Measurements from ENCODE around the gene RREB1.
"Not testable (repeated sequence)": the region's sequence is repeated elsewhere in the genome, so short reads cannot be mapped to it uniquely, and the experiment has no call there.

RREB1 gene

DNA sequence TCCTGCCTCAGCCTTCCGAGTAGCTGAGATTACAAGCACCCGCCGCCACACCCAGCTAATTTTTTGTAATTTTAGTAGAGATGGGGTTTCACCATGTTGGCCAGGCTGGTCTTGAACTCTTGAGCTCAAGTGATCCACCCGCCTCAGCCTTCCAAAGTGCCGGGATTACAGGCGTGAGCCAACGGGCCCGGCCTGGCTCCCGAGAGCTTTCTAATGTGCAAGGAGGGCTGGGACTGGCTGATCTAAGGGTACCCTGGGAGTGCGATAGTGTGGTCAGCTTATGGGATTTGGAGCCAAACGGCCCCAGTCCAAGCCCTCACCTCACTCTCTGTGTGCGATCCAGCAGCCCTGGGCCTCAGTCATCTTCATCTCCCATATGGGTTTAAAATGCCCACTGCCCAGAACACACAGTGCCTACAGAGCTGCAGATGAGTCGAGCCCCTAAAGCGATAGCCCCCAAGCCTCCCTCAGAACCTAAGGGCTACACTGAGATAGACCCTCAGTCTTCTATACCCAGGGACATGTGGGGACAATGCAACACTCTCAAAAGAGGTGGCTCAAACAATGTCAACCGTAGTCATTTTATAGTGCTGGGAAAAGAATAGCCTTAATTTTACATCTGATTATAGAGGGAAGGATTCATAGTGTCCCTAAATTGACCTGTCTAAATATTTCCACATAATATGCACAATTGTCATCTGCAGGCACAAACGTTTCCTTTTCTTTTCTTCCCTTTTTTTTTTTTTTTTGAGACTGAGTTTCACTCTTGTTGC is 155.2 kb downstream of the RREB1 start:
- DNase-seq (ENCODE audit: low read depth in 2 of 2): no peak

DNA sequence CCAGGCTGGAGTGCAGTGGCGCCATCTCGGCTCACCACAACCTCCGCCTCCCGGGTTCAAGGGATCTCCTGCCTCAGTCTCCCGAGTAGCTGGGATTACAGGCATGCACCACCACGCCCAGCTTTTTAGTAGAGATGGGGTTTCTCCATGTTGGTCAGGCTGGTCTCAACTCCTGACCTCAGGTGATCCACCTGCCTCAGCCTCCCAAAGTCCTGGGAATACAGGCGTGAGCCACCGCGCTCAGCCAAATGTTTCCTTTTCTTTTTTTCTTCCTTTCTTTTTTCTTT is 155.7 kb downstream of the RREB1 start:
- DNase-seq (ENCODE audit: low read depth in 2 of 2): not testable (repeated sequence)

- DNase-seq (ENCODE audit: low read depth in 2 of 2): no peak
These were observed 156.3 kb downstream of the RREB1 start for GRCh38 chr6:7264041-7264440.

DNA sequence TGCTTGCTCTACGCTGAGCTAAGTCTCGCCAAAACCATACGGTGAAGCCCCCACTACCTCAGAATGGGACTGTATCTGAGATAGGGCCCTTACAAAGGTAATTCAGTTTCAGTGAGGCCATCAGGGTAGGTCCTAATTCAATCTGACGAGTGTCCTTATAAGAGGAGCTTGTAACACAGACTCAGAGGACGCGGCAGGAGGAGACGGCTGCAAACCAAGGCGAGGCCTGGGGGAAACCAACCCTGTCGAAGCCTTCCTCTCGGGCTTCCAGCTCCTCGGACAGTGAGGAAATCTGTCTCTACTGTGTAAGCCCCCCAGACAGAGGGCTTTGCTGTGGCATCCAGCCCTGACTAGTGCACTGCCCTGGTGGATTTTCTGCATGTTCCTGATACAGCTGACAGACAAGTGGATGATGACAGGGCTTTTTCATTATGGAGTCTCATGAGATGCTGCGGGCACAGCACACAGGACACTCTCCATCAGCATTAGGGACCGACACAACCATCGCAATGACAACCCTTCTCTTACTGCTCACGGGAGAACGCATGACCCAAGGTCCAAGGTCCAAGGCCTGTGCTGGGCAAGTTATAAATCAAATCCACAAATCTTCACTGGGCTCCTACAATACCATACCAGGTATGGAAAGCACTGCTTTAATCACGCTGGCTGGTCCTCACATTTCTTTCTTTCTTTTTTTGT is 157.1 kb downstream of the RREB1 start:
- DNase-seq (ENCODE audit: low read depth in 2 of 2): no peak

DNA sequence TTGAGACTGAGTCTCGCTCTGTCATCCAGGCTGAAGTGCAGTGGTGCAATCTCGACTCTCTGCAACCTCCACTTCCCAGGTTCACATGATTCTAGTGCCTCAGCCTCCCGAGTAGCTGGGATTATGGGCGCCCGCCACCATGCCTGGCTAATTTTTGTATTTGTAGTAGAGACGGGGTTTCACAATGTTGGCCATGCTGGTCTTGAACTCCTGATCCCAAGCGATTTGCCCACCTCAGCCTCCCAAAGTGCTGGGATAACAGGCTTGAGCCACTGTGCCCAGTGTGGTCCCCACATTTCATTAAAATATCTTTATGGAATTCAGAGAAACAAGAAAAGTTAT is 157.6 kb downstream of the RREB1 start:
- not testable (repeated sequence) for DNase-seq (ENCODE audit: low read depth in 2 of 2)

GRCh38 chr6:7267071-7267465 is 159.3 kb downstream of the RREB1 start:
- DNase-seq (ENCODE audit: low read depth in 2 of 2): no peak

DNA sequence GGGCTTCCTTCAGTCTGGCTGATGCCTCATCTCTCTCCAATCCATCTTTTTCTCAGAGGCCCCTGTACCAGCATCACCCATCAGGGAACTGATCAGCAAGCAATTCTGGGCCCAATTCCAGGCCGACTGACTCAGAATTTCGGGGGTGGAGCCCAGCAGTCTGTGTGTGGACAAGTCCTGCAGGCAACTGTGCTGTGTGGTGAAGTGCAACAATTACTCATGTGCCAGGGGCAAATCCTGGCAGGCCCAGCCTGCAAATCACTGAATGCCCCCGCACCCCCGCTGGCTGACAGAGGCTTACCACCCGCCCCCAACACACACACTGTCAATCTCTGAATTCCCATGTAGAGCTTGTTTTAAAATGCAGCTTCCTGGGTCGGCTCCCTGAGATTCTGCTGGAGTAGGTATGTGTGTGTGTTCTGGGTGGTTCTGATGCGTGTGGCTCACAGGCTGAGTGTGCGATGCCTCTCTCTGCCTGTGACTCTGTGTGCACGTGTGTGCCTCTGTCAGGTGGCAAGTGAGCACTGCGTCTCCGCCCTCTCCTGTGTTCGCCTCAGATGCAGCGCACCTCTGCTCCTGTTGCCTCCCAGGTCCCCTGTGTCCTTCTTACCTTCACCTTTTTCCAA is 159.8 kb downstream of the RREB1 start:
- DNase-seq (ENCODE audit: low read depth in 2 of 2): no peak

GRCh38 chr6:7268362-7268761 is 160.6 kb downstream of the RREB1 start:
- DNase-seq (ENCODE audit: low read depth in 2 of 2): no peak

- no peak for DNase-seq (ENCODE audit: low read depth in 2 of 2)
These were observed 161.2 kb downstream of the RREB1 start for GRCh38 chr6:7268816-7269555.

DNA sequence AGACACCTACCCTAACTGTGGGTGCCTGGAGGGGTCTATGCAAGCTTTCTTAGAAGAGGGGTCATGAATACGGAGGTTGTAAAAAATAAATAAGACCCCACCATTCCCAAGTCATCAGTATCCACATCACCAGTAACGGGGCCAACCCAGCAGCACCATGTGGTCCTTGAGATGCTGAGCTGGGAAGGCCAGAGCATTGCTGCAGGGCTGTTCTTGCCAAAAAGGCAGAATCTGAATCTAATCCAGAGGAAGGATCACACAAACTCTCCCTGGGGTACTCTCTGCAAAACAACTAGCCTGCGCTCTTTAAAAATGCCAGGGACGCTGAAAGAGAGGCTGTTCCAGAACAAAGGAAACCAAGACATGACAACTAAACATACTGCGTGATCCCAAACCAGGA is 162.1 kb downstream of the RREB1 start:
- DNase-seq (ENCODE audit: low read depth in 2 of 2): no peak

- no peak for DNase-seq (ENCODE audit: low read depth in 2 of 2)
These were observed 162.8 kb downstream of the RREB1 start for GRCh38 chr6:7270320-7271204.

DNA sequence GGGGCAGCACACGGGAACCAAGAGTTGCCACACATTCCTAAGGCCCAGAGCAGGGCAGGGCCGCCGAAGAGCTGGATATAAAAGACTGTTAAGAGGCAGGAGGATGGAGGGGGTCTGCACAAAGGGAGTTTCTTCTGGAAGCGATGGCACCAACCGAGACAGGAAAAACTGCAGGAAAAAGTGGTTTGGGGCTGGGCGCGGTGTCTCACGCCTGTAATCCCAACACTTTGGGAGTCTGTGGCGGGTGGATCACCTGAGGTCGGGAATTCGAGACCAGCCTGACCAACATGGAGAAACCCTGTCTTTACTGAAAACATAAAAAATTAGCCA is 163.4 kb downstream of the RREB1 start:
- no peak for DNase-seq (ENCODE audit: low read depth in 2 of 2)

- no peak for DNase-seq (ENCODE audit: low read depth in 2 of 2)
These were observed 165.9 kb downstream of the RREB1 start for GRCh38 chr6:7273709-7274108.

GRCh38 chr6:7274525-7274924 is 166.8 kb downstream of the RREB1 start:
- DNase-seq (ENCODE audit: low read depth in 2 of 2): not testable (repeated sequence)

DNA sequence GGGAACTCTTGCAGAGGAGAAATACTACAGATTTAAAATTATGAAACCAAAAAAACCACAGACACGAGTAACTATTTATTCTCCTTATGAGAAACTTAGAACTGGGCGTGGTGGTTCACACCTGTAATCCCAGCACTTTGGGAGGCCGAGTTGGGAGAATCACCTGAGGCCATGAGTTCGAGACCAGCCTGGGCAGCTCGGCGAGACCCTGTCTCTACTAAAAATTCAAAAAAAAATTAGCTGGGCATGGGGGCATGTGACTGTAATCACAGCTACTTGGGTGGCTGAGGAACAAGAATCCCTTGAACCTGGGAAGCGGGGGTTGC is 168.4 kb downstream of the RREB1 start:
- no peak for DNase-seq (ENCODE audit: low read depth in 2 of 2)

GRCh38 chr6:7282097-7282906 is 174.5 kb downstream of the RREB1 start:
- DNase-seq (ENCODE audit: low read depth in 2 of 2): no peak

DNA sequence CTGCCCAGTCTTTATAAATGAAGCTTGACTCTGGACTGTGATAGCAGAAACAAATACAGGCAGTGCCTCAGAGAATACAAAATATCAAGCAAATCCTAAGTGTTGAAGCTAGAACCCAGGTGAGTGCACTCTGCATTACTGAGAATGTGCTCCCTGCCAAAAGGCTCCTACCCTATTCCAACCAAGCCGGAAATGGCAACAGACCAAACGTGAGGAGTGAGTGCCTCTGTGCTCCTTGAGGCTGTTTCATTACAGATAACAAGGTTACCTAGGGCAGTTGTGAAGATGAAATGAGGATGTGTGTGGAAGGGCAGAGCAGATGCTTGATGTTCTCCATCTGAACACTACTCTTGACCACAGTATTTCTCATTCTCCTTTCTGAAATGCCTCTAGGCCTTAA is 175.9 kb downstream of the RREB1 start:
- no peak for DNase-seq (ENCODE audit: low read depth in 2 of 2)

DNA sequence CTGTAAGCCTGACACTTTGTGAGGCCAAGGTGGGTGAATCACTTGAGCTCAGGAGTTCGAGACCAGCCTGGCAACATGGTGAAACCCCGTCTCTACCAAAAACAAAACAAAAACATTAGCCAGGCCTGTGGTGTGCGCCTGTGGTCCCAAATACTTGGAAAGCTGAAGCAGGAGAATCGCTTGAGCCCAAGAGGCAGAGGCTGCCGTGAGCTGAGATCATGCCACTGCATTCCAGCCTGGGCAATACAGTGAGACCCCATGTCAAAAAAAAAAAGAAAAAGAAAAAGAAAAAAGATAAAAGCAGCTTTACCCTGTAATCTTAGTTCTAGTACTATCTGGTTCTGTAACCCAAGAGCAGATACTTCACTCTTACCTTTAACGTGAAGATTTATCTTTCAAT is 177.7 kb downstream of the RREB1 start:
- no peak for DNase-seq (ENCODE audit: low read depth in 2 of 2)

DNA sequence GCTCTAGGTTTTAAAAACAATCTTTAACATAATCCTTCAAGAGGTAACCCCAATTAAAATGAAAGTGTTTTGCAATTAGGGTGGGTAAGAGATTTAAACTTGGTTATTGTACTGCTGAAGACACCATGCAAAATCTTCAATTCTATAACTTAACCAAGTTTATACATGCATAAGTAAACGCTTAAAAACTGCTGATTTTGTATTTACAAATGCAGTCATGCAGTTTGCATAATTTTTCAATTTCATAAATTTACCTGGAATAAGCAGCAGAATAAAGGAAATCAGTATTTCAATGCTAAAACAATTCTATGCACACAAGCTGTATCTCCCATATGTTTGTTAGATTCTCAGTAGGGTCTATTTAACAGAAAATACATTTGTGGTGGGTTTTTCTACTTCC is 182.3 kb downstream of the RREB1 start:
- no peak for DNase-seq (ENCODE audit: low read depth in 2 of 2)

GRCh38 chr6:7292596-7293255 is 185.0 kb downstream of the RREB1 start:
- no peak for DNase-seq (ENCODE audit: low read depth in 2 of 2)

- no peak for DNase-seq (ENCODE audit: low read depth in 2 of 2)
These were observed 188.2 kb downstream of the RREB1 start for GRCh38 chr6:7295916-7296315.

All from activated CD4-positive, alpha-beta T cell treated with anti-CD3 and anti-CD28 coated beads for 24 hours (primary cell).